HCT116 (cell line): ENCODE results near the gene SBK2. TPM values are rescaled to one million over a fixed set of nuclear protein-coding genes. Genes with fewer than 3 reads are reported as not detected.

Source experiments
- ATAC-seq: fragments of 200-7000 bp; cut with Tn5 transposase; 2 replicates; pipeline ENCODE4 v1.9.1; 2020; ENCODE audit warnings: mild to moderate bottlenecking, moderate library complexity
- BruUV-seq: library from RNA; stranded (reverse); fragments of 400-500 nt; replicated peaks from 2 replicates; lab custom pipeline; 2021; lab: Mats Ljungman, UMichigan
- CTCF ChIA-PET: fragments of 300-600 bp; sonication (Branson Sonifier 250); formaldehyde crosslinking; loops from one replicate; lab custom pipeline; 2021; ENCODE audit warnings: antibody characterized with exemption; lab: Charles Lee
- POLR2A ChIA-PET: fragments of 300-600, 350-600 bp; sonication (Branson Sonifier 250); formaldehyde crosslinking; loops from one replicate; lab custom pipeline; 2021; ENCODE audit warnings: antibody characterized with exemption; lab: Charles Lee
- RAD21 ChIA-PET, 2 experiments: fragments of 300-600 bp; sonication (Branson Sonifier 250); formaldehyde crosslinking; loops; one replicate each; lab custom pipeline; 2023; ENCODE audit warnings: low total read pairs in 2 of 2; ENCODE audit not compliant: uncharacterized antibody in 2 of 2, unreplicated experiment in 2 of 2, low non-redundant PET in 1 of 2; lab: Charles Lee
- DNase-seq: peaks from one replicate; pipeline ENCODE4 v3.0.0-alpha.2; 2010; ENCODE audit warnings: low read depth, low spot score
- H2AFZ ChIP-seq: fragments of 200-600 bp; shearing (Covaris generic), sonication (generic); 2 replicates; pipeline ENCODE4 v1.6.1; 2017; ENCODE audit warnings: low read depth, mixed run types, mixed read lengths, antibody characterized with exemption, low read length; ENCODE audit not compliant: poor library complexity, severe bottlenecking
- H3K27ac ChIP-seq: 2 replicates; pipeline ENCODE4 v1.5.1; 2012; ENCODE audit warnings: low read depth, low read length
- H3K27me3 ChIP-seq: fragments of 200-600 bp; sonication (generic); 2 replicates; pipeline ENCODE4 v1.6.1; 2016; ENCODE audit warnings: mixed run types, low read length, mixed read lengths; ENCODE audit not compliant: insufficient read depth
- H3K36me3 ChIP-seq, 2 experiments: fragments of 200-500 bp in 1 of 2; fragments of 200-600 bp in 1 of 2; sonication (Bioruptor generic) in 1 of 2; sonication (generic) in 1 of 2; 2 replicates each; pipeline versions ENCODE4 v1.5.1 to v1.6.1; 2014 to 2016; ENCODE audit warnings: low read length in 2 of 2, inconsistent platforms in 1 of 2, mixed read lengths in 1 of 2, mixed run types in 1 of 2; ENCODE audit not compliant: insufficient read depth in 2 of 2, control insufficient read depth in 1 of 2
- H3K4me1 ChIP-seq, 2 experiments: fragments of 200-600 bp in 1 of 2; sonication (generic) in 1 of 2; 2 replicates each; pipeline versions ENCODE4 v1.5.1 to v1.6.1; 2012 to 2017; ENCODE audit warnings: low read length in 2 of 2, inconsistent platforms in 1 of 2, mild to moderate bottlenecking in 1 of 2, mixed read lengths in 1 of 2, mixed run types in 1 of 2, moderate library complexity in 1 of 2; ENCODE audit not compliant: insufficient read depth in 2 of 2, control insufficient read depth in 1 of 2
- H3K4me2 ChIP-seq: fragments of 200-600 bp; sonication (generic); 2 replicates; pipeline ENCODE4 v1.6.1; 2017; ENCODE audit warnings: mixed run types, low read length, mixed read lengths
- H3K4me3 ChIP-seq, 2 experiments: fragments of 200-600 bp in 1 of 2; sonication (generic) in 1 of 2; replicated peaks in 1 of 2; 2 replicates each; pipeline ENCODE4 v1.5.1; 2011 to 2016; ENCODE audit warnings: low read length in 2 of 2, control low read depth in 1 of 2, low read depth in 1 of 2, mild to moderate bottlenecking in 1 of 2, mixed read lengths in 1 of 2, mixed run types in 1 of 2
- H3K79me2 ChIP-seq: fragments of 200-600 bp; sonication (generic); 2 replicates; pipeline ENCODE4 v1.6.1; 2017; ENCODE audit warnings: mild to moderate bottlenecking, mixed run types, low read length, moderate library complexity, mixed read lengths; ENCODE audit not compliant: insufficient read depth
- H3K9ac ChIP-seq: fragments of 200-600 bp; sonication (generic); 2 replicates; pipeline ENCODE4 v1.6.1; 2016; ENCODE audit warnings: low read length, mixed read lengths
- H3K9me2 ChIP-seq: fragments of 200-600 bp; sonication (generic), shearing (Covaris generic); 2 replicates; pipeline ENCODE4 v1.6.1; 2017; ENCODE audit warnings: mixed run types, mild to moderate bottlenecking, moderate library complexity; ENCODE audit not compliant: insufficient read depth
- H3K9me3 ChIP-seq, 2 experiments: fragments of 200-500 bp in 1 of 2; fragments of 200-600 bp in 1 of 2; sonication (Bioruptor generic) in 1 of 2; sonication (generic) in 1 of 2; 2 replicates each; pipeline ENCODE4 v1.6.1; 2014 to 2017; ENCODE audit warnings: low read length in 2 of 2, mixed read lengths in 2 of 2, inconsistent platforms in 1 of 2, low read depth in 1 of 2, mild to moderate bottlenecking in 1 of 2, mixed run types in 1 of 2, moderate library complexity in 1 of 2; ENCODE audit not compliant: control insufficient read depth in 1 of 2, insufficient read depth in 1 of 2
- H4K20me1 ChIP-seq: fragments of 200-600 bp; sonication (generic), shearing (Covaris generic); 2 replicates; pipeline ENCODE4 v1.6.1; 2017; ENCODE audit warnings: mixed run types, mild to moderate bottlenecking, moderate library complexity; ENCODE audit not compliant: insufficient read depth
- ATF3 ChIP-seq: IDR thresholded peaks from 2 replicates; pipeline ENCODE4 v1.6.1; 2012
- CEBPB ChIP-seq: IDR thresholded peaks from 2 replicates; pipeline ENCODE4 v1.6.1; 2012; ENCODE audit warnings: low read depth
- EZH2phosphoT487 ChIP-seq: fragments of 200-600 bp; IDR thresholded peaks from 2 replicates; pipeline ENCODE4 v1.6.1; 2018; ENCODE audit warnings: antibody characterized with exemption, borderline replicate concordance
- POLR2A ChIP-seq: IDR thresholded peaks from 2 replicates; pipeline ENCODE4 v1.7.0; 2011; ENCODE audit warnings: borderline replicate concordance; ENCODE audit not compliant: insufficient read depth, insufficient read length; ENCODE audit errors: extremely low read depth
- POLR2AphosphoS5 ChIP-seq: IDR thresholded peaks from 2 replicates; pipeline ENCODE4 v1.6.1; 2011; ENCODE audit warnings: mild to moderate bottlenecking, low read depth, low read length, moderate library complexity
- SIN3A ChIP-seq: IDR thresholded peaks from 2 replicates; pipeline ENCODE4 v1.6.1; 2012; ENCODE audit warnings: low read depth
- SRF ChIP-seq: IDR thresholded peaks from 2 replicates; pipeline ENCODE4 v1.6.1; 2012; ENCODE audit warnings: low read depth
- TCF7L2 ChIP-seq: IDR thresholded peaks from 2 replicates; pipeline ENCODE4 v1.7.0; 2011; ENCODE audit warnings: borderline replicate concordance, inconsistent platforms; ENCODE audit not compliant: insufficient read depth, insufficient read length; ENCODE audit errors: extremely low read depth
- ZBTB33 ChIP-seq: IDR thresholded peaks from 2 replicates; pipeline ENCODE4 v1.6.1; 2011; ENCODE audit warnings: mild to moderate bottlenecking, low read length, moderate library complexity; ENCODE audit not compliant: insufficient replicate concordance; ENCODE audit errors: extremely low read depth
- intact Hi-C: fragments of 100-400 bp; cut with micrococcal nuclease; formaldehyde crosslinking; loops from 2 replicates; pipeline ENCODE4 v1.10.0; 2022
- total RNA-seq: library from RNA; stranded (reverse); gene quantifications from one replicate; pipeline ENCODE4 v1.2.1, GENCODE V29; 2021; ENCODE audit not compliant: unreplicated experiment

The SBK2 gene
- total RNA-seq, 1 experiment from 2014 or later: 0.30 TPM

GRCh38 chr19:55554302-55554701 lies 17.4 kb upstream of the SBK2 start:
- TF ChIP-seq TCF7L2 (no peak), ZBTB33 (no peak), CEBPB (no peak), SRF (no peak), POLR2A (no peak), ATF3 (no peak), SIN3A (no peak), EZH2phosphoT487 (no peak), POLR2AphosphoS5 (no peak)
- ChIA-PET RAD21 (no interaction called here), CTCF (no interaction called here), POLR2A (no interaction called here)
- Histone ChIP-seq H3K4me1 (peaks cover 13 to 34% of the 10 kb centered on the region in 2 experiments), H3K9me2 (no peaks in the 10 kb centered on the region), H3K36me3 (no peaks in the 10 kb centered on the region), H3K4me3 (no peak overlapping the region), H3K9me3 (no peaks in the 10 kb centered on the region), H3K27ac (no peak overlapping the region), H3K9ac (no peak overlapping the region), H3K27me3 (no peaks in the 10 kb centered on the region), H3K79me2 (no peaks in the 10 kb centered on the region), H2AFZ (no peak overlapping the region), H4K20me1 (no peaks in the 10 kb centered on the region), H3K4me2 (no peak overlapping the region)
- intact Hi-C loops: no loop called here
- DNase-seq (no peak), ATAC-seq (no peak)
- BruUV-seq: no TSS peak
